Astrocyte of the hippocampus (primary cell): ENCODE data around the gene HOXC10.

Experiments
- DNase-seq: peaks from one replicate; pipeline ENCODE4 v3.0.0; 2011; ENCODE audit warnings: low read depth, low spot score

The HOXC10 gene

DNA sequence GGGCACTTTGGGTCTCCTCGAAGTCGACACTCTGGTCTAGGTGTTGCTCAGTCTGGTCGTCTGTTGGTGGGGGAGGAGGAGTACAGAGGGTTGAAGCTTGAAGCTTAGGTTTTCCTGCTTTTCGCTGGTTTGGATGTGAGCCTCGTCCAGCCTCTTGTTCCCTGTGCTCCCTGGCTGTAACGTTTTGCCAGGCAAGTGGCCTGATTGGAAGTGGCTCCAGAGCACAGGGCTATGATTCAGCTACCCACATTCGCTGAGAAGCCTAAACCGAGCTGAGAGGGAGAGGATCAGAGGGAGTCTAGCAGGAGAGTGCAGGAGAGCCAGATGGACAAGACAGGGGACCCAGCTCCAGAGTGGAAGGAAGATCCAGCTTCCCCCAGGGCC lies 6.1 kb downstream of the HOXC10 start:
- DNase-seq, result no peak

DNA sequence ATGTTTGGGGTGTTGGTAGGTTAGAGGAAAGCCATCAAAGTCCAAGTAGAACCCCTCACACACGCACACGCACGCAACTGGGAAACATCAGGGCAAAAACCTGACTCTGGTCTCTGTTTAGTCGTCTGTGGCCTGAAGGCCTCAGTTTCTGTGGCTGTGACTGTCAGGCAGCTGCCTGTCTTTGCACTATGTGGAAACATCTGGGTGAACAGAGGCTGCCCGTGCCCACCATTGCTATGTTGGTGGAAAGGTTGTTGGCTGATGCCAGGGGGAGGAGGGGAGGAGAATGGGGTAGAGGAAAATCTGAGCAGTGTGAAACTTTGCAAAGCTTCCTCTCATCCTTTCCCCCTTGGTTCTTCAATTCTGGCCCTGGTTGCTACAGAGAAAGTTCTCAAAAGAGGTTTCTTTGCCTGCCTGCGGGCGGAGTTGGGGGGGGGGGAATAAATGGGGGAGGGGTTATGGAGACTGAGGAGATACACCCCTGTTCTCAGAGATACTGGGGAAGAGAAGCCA lies 7.5 kb downstream of the HOXC10 start:
- no peak for DNase-seq

DNA sequence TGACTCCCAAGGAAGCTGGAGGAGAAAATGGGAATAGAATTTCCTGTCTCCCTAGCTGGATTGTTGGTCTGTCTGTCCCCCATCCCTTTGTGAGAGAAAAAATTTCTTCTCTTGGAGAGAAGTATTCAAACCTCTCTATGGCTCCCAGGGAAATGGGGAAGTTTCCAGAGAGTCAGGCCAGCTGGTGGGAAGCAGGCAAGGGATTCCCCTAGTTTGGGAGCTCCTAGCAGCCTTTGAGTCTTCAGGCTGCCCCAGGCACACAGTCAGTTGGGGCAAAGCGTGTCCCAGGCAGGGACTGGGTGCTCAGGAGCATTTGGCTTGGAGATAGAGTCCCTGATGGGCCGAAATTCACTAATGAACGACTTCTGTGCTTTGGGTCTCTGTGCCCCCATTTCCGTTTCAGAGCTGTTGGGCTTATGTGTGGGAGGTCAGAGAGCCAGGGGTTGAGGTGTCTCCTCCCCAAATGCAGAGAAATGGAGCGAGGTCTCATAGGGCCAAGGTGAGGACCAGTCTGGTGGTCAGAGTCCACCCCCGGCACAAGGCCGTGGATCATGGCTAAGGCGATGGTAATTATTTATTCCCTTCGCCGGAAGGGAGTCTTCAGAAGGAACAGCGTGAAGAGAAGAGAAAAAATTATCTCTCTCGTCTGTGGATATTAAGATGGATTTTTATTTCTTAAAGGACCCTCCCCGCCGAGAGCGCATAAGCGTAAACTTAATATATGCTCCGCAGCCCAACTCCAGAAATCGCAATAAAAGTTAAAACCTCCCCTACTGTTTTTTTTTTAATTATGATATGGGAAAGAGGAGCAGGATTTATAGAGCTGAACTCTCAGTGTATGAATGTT lies 8.4 kb downstream of the HOXC10 start:
- no peak for DNase-seq

DNA sequence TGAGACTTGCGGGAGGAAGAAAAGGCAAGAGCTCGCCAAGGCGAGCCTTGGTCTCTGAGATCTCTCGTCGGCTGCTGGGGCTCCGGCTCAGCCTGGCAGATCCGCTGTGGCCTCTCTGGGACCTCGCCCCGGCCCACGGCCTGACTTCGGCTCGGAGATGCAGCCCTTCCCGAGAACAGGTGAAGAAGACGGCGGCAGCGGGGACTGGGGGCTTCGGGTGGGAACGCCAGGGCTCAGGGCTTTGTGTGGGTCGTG lies 9.0 kb downstream of the HOXC10 start:
- DNase-seq, result no peak

DNA sequence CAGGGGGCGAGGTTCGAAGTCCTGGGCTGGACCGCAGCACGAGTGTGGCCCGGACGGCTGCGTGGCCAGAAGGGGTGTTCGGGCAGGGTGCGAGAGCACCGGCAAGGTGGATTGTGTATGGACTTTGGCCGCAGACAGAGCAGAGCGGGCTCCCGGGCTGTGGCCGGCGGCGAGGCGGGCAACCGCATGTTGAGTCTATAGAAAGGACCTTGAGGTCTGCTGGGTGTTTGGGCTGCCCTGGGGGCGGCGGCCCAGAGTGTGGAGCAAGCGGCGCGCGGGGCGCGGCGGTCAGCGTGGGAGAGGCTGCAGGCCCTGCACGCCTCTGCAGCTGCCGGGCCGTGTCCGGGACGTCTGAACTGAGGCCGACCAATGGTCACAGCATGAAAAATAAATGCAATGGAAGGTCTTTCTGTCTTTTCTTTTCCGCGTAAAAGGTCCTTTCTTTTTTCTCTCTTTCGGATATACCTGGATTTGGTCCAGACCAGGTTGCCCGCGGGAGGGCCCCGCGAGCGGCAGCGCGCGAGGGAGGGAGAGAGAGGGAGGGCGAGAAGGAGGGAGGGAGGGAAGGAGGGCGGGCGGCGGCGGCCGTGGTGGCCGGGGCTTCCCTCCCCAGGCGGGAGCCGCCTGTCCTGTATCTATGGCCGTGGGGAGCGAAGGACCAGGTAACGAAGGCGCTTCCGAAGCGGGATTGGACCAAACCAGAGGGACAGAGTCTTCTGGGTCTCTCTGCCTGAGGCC lies 9.5 kb downstream of the HOXC10 start:
- DNase-seq, result no peak

DNA sequence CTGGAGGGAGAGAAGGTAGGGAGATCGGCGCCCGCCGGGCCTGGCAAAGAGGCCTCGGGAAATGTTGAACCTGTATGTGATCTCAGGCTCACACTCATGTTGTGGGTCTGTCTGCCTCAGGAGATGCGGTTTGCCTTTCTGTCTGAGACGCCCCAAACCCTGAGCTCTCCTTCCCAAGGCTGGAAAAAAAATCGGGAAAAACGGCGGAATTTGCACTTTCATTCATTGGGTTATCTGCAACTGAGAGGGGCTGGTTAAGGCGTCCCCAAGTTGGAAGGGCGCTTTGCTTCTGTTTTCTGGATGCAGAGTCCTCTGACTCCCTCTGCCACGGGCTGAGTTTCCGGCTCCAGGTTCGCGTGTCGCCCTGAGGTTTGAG lies 10.0 kb downstream of the HOXC10 start:
- DNase-seq, result no peak

DNA sequence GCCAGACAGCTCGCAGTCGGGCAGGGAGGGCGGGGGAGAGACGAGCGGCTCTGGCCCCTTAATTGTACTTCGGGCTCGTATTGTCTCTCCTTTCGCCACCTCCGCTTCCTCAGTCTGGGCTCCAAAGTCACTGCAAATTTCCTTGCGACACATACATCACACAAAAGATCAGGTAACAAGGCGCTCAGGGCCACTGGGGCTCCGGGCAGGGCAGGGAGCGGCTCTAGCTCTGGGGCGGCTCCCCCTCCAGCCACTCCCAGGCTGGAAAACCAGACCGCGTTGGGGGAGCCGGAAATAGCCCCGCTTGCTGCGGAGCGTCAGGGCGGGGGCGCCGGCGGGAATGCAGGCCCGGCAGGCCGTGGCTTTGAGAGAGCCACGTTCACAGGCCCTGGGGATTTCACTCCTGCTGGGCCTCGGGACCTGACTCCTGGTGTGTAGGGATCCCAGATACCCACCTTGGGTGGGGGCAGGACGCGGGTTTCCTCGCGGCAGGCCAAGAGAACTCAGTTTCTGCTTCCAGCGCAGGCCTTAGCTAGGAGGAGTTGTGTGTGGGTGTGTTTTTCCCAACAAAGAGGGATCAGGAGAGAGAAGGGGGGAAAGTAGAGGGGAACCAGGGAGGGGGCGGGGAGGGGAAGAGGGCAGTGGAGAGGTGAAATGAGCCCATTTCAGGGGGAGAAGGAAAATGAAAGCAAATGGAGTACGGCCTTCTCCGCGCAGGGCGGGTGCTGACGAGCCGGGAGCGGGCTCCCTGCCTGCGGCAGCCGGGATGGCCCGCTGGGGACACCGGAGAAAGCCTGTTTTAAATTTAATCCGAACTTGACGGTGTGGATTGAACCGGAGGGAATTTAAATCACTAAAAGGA lies 10.7 kb downstream of the HOXC10 start:
- DNase-seq, result no peak

DNA sequence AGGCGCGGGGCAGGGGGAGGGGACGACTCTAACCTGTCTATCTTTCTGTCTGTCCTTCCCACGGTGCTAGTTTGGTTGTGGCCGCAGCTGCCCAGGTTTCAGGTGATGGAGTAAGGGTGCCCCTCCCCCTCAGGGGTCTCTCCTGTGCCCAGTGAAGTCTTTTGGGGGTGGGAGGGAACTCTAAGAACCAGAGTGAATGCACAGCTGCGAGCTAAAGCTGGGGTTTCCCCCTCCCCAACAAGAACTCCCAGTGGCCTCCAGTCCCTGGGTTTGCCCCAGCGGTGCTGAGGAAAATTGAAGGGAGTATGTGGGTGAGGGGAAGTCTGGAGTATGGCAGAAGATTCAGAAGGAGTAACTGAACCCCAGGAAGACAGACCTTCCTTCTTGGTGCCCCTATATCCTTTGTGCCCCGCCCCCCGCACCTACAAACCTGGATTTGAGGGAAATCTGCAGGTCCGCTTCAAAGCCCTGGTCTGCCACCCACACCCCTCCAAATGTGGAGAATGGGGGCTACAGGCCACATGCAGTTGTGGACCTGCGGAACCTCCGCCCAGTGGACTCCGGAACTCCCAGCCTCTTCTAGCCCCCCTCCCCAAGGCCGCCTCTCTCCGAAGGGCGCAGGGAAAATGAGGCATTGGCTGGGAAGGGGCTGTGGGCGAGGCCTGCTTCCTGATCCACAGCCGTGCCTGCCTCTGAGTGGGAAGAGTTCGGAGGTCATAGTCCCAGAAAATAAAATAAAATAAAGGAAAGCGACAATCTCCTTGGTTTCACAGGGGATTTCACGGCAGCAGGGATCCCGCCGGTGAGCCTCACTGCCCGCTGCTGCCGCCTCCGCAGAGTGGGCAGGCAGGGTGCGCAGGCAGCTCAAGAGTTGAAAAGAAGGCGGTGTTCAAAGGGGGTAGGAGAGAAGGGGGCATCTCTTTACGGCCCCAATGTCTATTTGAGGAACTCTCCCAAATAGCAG lies 11.6 kb downstream of the HOXC10 start:
- no peak for DNase-seq

DNA sequence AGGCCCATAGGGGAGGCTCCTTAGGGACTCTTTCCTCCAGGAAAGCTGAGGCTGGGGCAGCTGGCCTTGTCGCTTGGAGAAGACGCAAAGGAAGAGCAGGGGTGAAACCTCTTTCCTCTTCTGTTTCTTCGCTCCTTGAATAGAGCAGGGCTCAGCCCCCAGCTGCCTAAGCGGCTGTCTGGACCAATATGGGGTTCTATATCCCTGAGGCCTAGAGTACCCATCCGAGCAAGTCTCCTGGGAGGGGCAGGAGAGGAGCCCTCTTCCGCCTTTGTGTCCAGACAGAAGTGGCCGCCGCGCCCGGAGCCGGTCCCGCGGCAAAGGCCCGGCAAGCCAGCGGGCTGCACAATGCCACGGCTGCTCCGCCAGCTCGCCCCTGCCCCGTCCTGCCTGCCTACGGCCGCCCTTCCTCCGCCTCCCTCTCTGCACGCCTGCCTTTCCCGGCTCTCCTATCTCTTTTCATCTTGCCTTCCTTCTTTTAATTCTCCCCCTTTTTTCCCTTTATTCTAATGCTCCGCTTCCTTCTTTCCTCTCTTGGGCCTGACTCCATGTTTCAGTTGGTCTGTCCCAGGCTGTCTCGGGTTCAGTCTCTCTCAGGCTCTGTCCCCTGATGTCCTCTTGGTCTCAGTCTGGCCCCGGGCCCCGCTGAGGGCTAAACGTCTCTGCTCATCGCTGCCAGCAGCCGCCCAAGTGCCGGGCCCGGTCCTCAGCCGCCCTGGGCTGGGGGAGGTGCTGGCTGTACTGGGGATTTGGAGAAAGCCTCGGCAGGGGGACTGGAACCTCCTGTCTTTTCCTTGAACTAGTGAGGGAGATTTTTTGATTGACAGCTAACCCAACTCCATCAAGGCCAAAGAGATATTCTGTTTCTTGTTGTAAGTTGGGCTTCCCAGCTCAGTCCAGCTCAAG lies 12.5 kb downstream of the HOXC10 start:
- no peak for DNase-seq

DNA sequence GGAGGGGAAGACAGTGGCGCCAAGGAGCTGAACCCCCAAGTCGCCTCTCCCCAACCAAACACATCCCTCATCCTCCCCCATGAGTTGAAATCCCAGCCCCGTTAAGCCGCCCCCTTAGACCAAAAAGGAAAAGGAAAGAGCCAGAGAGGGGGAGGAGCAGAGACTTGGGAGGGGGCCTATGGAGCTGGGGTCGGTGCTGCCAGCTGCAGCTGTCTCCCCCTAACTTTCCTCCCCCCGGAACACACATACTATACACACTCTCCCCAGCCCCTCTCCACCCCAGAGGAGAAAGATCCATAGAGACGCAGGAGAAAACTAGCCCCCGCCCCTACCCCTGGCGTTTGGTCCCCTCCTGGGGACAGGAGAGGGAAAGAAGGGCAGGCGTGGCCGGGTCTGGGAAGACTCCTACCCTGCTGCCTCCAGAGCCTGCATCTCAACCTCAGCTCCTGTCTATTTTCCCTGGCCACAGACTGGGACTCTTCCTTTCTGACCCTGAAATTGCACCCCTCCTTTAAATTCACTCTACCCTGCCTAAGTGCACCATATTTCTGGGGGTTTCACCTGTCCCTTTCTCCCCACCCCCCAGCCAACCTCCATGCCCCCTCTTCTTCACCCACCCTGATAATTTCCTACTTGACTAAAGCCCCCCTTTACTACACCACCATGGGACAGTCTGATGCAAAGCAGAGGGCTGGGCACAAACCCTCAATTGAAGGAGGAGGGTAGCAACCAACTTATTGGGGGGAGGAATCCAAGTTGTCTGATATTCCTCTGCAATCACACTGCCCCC lies 13.4 kb downstream of the HOXC10 start:
- DNase-seq, result no peak

DNA sequence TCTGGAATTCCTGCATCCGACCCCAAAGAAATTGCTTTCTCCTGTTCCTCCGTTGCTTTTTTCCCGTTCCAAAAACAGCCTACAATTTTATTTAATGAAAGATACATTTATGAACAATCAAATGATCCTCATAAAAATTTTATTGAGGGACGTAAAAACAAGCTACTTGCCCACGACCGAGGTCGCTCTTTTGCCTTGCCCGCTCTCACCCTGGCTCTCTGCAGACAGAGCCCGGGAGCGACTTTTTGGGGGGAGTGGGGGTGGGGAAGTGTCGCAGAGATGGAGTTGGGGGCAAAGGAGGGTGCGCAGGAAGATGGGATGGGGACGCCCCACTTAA lies 13.9 kb downstream of the HOXC10 start:
- no peak for DNase-seq

DNA sequence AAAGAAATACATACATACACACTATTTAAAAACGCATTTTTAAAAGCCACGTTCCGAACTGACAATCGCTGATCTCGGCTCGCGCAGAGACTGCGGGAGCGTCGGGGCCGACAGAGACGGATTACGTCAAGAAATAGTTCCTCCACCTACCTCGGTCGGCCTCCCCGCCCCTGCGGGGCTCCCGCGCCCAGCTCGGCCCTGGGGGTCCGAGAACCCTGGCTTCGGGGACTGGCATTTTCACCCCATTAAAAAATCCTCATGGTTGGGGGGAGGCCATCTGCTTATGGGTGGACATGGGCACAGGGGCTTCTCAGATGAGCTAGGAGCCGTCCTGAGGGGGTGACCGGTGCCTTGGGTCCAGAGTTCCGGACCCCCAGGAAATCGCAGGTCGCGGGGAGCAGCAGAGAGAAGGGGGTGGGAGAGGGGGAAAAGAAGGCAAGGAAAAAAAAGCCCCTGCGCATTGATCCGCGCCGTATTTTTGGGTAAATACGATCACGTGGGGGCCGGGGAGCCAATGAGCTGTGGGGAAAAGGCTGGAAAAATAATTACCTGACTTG lies 14.7 kb downstream of the HOXC10 start:
- DNase-seq, result no peak

DNA sequence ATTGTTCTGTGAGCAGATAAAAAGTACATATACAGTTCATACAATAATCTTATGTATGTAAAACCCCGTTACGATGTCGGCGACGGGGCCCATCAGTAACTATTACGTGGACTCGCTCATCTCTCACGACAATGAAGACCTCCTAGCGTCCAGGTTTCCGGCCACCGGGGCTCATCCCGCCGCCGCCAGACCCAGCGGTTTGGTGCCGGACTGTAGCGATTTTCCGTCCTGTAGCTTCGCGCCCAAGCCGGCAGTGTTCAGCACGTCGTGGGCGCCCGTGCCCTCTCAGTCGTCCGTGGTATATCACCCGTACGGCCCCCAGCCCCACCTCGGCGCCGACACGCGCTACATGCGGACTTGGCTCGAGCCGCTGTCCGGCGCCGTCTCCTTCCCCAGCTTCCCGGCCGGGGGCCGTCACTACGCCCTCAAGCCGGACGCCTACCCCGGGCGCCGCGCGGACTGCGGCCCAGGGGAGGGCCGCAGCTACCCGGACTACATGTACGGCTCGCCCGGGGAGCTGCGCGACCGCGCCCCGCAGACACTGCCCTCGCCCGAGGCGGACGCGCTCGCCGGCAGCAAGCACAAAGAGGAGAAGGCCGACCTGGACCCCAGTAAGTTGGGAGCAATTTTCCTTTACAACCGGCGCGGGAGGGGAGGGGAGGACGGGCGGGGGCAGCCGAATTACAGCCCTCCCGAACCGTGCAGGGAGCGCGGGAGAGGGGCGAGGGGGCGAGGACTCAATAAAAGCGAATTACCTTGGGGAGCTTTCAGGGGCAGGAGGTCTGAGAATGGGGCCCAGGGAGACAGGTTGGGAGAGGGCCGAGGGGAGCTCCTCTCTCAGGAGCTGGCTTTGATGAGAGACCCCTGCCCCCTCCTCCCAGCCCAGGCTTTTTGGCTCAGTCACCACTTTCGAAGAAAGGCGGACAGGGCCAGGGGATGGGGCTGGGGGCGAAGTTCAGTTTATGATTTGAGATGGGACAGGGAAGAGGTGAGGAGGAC lies 15.5 kb downstream of the HOXC10 start, which contains the start of gene HOXC9:
TSS of gene HOXC9 (plus strand) at position 46 of the 999 bp plus-strand sequence. CDS start at position 74, 28 bp downstream.
- no peak for DNase-seq

DNA sequence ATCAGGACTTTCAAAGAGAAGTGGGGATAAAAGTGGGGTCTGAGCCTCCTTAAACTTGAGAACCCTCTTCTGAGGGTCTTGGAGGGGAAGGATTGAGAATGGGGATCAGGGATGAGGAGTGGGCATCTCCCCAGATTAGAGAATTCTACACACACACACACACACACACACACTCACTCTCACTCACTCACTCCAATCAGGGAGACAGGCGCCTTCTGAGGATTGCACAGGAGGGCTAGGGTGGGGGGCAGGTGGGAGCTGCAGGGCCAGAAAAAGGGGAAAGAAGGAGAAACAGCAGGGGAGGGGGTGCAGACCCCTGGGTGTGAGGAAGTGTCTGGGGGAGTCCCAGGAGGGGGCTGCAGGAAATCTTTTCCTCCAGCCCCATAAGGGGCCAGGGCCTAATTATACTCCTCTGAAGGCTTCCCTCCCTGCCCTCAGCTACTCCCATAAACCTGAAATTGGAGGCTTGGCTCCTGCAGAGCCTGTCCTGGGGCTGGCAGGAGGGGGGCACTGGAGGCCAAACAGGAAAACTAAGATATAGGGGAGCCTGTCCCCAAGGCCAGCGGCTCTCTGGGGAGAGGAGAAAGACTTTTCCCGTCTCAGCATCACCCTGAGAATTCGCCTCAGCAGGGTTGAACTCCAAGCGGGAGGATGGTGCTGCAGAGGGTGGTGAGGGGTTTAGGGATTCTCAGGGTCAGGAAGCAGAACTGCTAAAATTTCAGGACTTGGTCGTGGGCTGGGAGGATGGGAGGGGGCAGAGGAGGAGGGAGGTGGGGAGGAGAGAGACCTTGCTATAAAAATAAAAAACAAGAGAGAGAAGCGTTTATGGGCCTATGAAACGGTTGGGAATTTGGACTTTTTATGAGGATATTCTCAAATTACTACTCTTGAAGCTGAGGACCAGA lies 16.6 kb downstream of the HOXC10 start:
- DNase-seq, result no peak

DNA sequence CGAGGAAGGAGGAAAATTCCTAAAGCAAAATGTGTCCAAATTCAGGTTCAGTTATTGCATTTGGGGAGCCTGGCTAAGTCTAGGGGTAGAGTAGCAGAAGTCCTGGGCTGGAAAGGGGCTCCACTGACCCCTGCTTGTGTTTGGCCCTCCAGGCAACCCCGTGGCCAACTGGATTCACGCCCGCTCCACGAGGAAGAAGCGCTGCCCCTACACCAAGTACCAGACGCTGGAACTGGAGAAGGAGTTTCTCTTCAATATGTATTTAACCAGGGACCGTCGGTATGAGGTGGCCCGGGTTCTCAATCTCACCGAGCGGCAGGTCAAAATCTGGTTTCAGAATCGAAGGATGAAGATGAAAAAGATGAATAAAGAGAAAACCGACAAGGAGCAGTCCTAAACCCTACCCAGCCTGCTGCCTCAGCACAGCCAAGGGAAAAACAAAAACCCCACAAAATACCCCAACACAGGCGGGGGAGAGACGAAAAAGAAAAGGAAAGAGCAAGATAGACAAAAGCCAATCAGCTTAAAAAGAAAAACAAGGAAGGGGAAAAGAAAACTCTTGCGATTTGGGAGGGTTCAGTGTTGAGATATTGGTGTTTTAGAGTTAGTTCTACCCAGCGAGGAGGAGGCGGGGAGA lies 17.4 kb downstream of the HOXC10 start:
- DNase-seq, result no peak

DNA sequence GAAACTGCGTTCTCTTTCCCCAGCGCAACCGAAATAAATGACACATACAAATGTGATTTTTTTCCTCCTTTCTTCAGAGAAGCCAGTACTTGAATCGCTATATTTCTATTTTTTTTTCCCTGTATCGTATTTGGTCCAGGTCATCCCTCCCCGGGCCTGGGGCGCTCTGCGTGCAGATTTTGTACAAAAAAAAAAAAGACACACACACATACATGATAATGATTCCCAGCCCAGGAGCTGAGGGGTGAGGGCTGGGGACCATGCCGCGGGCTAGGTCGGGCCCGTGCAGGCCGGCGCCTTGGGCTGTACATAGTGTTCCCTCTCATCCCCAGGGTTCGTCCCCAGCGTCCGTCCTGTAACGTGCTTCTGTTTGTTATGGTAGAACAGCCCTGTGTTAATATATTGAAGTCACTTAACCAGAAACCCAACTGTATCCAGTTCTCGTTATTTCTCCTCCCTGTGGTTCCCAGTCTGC lies 18.0 kb downstream of the HOXC10 start:
- DNase-seq, result no peak
